GM12891 (cell line): Measurements from ENCODE around the gene ITPKC.

Experiments used
- DNase-seq: peaks from one replicate; pipeline ENCODE4 v3.0.0; 2011; ENCODE audit warnings: low spot score; ENCODE audit not compliant: insufficient read length
- FAIRE-seq: peaks from 2 replicates; lab custom pipeline; 2011; peaks lifted over from hg19 to GRCh38; lab: Jason Lieb, UNC
- PAX5 ChIP-seq: IDR thresholded peaks from 2 replicates; pipeline ENCODE4 v1.6.1; 2011; ENCODE audit warnings: low read length, moderate library complexity, mild to moderate bottlenecking; ENCODE audit not compliant: insufficient read depth, severe bottlenecking
- POLR2A ChIP-seq: IDR thresholded peaks from 2 replicates; pipeline ENCODE4 v1.6.1; 2011; ENCODE audit warnings: low read depth, low read length, control low read depth
- POLR2AphosphoS5 ChIP-seq: IDR thresholded peaks from 2 replicates; pipeline ENCODE4 v1.6.1; 2011; ENCODE audit warnings: low read depth, low read length, control low read depth
- POU2F2 ChIP-seq: IDR thresholded peaks from 2 replicates; pipeline ENCODE4 v1.6.1; 2011; ENCODE audit warnings: low read depth, mild to moderate bottlenecking, control low read depth, low read length, moderate library complexity
- SPI1 ChIP-seq: IDR thresholded peaks from 2 replicates; pipeline ENCODE4 v1.6.1; 2011; ENCODE audit warnings: low read depth, low read length, control low read depth
- TAF1 ChIP-seq: IDR thresholded peaks from 2 replicates; pipeline ENCODE4 v1.6.1; 2011; ENCODE audit warnings: low read depth, low read length, control low read depth

ITPKC gene

GRCh38 chr19:40689339-40690049, 27.4 kb upstream of the ITPKC start:
- TF ChIP-seq PAX5 (no peak), TAF1 (no peak), POLR2AphosphoS5 (no peak), SPI1 (no peak), POLR2A (no peak), POU2F2 (no peak)
- no peak for FAIRE-seq
- no peak for DNase-seq

DNA sequence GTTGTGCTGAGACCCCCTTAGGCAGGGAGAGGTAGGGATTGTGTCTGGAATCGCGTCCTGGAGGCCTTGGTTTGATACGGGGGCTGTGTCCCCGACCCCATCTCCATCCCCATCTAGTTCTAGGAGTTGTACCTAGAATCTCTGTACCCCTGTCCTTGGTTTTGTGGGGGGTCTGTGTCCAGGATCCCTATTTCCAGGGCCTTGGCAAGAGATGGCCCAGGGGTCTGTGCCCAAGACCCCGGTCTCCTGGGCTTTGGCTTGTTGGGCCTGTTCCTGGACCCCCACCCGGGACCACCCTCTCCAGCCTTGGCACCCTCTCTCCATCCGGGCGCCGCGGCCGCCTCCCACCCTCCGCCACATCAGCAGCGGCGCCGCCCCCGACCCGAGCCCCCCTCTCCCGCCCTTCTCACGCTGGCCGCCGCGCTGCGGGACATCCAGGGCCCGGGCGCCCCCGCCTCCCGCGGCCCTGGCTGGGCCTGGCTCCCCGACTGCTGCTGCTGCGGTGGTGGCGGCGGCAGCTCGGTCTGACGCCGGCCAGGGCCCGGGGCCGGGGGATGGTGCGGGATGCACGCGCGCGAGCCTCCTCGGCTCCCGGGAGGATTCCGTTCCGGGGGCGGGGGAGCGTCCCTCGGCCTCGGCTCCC, 26.7 kb upstream of the ITPKC start, which contains the start of gene NUMBL:
Gene NUMBL, minus strand, starts transcription at position 602 of the 643 bp plus-strand sequence. Its CDS starts 168 bp downstream, at position 434.
- TF ChIP-seq SPI1 (no peak), PAX5 (no peak), POU2F2 (no peak), POLR2AphosphoS5 (no peak)
- no peak for FAIRE-seq
- DNase-seq = no peak

GRCh38 chr19:40690693-40691420, 26.1 kb upstream of the ITPKC start:
- DNase-seq (peak; percentile 98), FAIRE-seq (peak; percentile 94)
- 0 out of 2 replicates have a peak, but pooled peaks have one; percentile 27 for TF ChIP-seq POLR2A
- no peak for TF ChIP-seq TAF1

- TF ChIP-seq POLR2AphosphoS5 (no peak), POU2F2 (0 out of 2 replicates have a peak, but pooled peaks have one; percentile 35)
- FAIRE-seq (no peak), DNase-seq (peak; percentile 51)
Observed at GRCh38 chr19:40691421-40692211, 25.3 kb upstream of the ITPKC start.

- FAIRE-seq = no peak
- TF ChIP-seq POU2F2 = no peak
- TF ChIP-seq SPI1 = no peak
- no peak for TF ChIP-seq POLR2AphosphoS5
- no peak for TF ChIP-seq POLR2A
- TF ChIP-seq PAX5 = no peak
- TF ChIP-seq TAF1 = no peak
Observed at GRCh38 chr19:40692212-40692551, 24.7 kb upstream of the ITPKC start.

GRCh38 chr19:40693150-40693788, 23.6 kb upstream of the ITPKC start:
- FAIRE-seq (no peak), DNase-seq (no peak)
- TF ChIP-seq TAF1 (no peak), POLR2AphosphoS5 (no peak), POLR2A (no peak), PAX5 (no peak), POU2F2 (no peak), SPI1 (no peak)

More at GRCh38 chr19:40692212-40692551, 24.7 kb upstream of the ITPKC start:
- DNase-seq = no peak

- TF ChIP-seq SPI1 (no peak), POLR2A (no peak), PAX5 (no peak), TAF1 (no peak), POLR2AphosphoS5 (no peak), POU2F2 (no peak)
- no peak for DNase-seq
- no peak for FAIRE-seq
Observed at GRCh38 chr19:40693896-40694295, 23.0 kb upstream of the ITPKC start.

- no peak for TF ChIP-seq PAX5
- no peak for TF ChIP-seq POLR2AphosphoS5
- TF ChIP-seq TAF1 = no peak
- TF ChIP-seq POU2F2 = no peak
- TF ChIP-seq SPI1 = no peak
- no peak for TF ChIP-seq POLR2A
- FAIRE-seq (no peak), DNase-seq (no peak)
Observed at GRCh38 chr19:40695881-40696280, 21.0 kb upstream of the ITPKC start.

DNA sequence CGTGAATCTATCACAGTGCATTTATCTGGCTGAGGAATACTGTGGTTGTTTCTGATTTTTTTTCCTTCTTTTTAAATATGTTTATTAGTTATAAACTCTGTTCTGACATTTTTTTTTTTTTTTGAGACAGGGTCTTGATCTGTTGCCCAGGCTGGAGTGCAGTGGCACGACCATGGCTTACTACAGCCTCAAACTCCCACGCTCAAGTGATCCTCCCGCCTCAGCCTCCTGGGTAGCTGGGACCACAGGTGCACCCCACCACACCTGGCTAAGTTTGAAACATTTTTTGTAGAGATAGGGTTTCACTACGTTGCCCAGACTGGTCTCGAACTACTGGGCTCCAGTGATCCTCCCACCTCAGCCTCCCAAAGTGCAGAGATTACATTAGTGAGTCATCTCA, 19.9 kb upstream of the ITPKC start:
- DNase-seq (no peak), FAIRE-seq (no peak)
- TF ChIP-seq TAF1 (no peak), POLR2A (no peak), POLR2AphosphoS5 (no peak), PAX5 (no peak), SPI1 (no peak), POU2F2 (no peak)
